Measurements from ENCODE around the gene PRPF19. TPM values are rescaled to one million over a fixed set of nuclear protein-coding genes. Genes with fewer than 3 reads are reported as not detected.

PRPF19 gene
- total and polyA plus RNA-seq, 9 of the 15 experiments (the other 6 are each of a cell fraction or from before 2014, with no cell fraction given) = 9.4 to 212 (median 73.2) TPM

DNA sequence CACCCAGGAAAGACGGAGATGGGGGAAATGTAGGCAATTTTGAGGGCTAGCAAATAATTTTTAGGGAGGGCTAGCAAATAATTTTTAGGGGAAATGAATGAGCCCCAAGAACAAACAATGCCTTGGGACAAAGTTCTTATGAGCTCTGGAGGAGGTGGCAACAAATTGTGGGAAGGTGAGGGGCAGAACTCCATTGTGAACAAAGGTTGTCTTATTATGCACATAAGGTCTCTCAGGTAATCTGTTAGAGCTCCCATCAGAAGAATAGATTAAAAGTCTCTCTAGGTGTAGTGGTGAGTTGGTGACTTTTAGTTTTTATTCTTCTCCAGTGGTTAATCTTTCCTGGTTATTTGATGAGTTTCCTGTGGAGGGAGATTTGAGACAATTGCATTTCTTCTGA is 2.4 kb upstream of the PRPF19 start:
- H3K4me1 ChIP-seq (replicated peaks in 1 of 2; ENCODE audit: control insufficient read depth in 2 of 2, insufficient read depth in 2 of 2, low read length in 2 of 2) = peaks cover 13 to 21% of the 10 kb centered on the region in 2 experiments

More for the DNA sequence above, 2.4 kb upstream of the PRPF19 start:
- FAIRE-seq (no peak), DNase-seq (ENCODE audit: extremely low read depth in 1 of 4, low spot score in 3 of 4) (no peak), ATAC-seq (no peak)
- Histone ChIP-seq H3K27ac (ENCODE audit: extremely low read depth, low read depth, low read length) (no peak overlapping the region), H3K9me3 (replicated peaks; ENCODE audit: control insufficient read depth, insufficient read depth, low read depth, low read length) (peaks cover 8% of the 10 kb centered on the region), H4K20me1 (replicated peaks; ENCODE audit: control insufficient read depth, insufficient read depth, low read length) (peaks cover 20% of the 10 kb centered on the region), H3K4me3 (no peak overlapping the region), H3K27me3 (ENCODE audit: control insufficient read depth in 2 of 2, insufficient read depth in 2 of 2, low read length in 2 of 2) (no peaks in the 10 kb centered on the region), H3K36me3 (ENCODE audit: control insufficient read depth, insufficient read depth, low read length) (peaks cover 16% of the 10 kb centered on the region), H2AFZ (ENCODE audit: low read depth, low read length) (no peak overlapping the region), H3K4me2 (ENCODE audit: insufficient read depth, low read length) (no peak overlapping the region), H3K9me1 (ENCODE audit: control insufficient read depth, insufficient read depth, low read length) (peaks cover 3% of the 10 kb centered on the region), H3K79me2 (ENCODE audit: control insufficient read depth, insufficient read depth, low read length) (peaks cover 26% of the 10 kb centered on the region), H3K9ac (ENCODE audit: insufficient read depth in 1 of 2, low read depth in 2 of 2, low read length in 2 of 2) (no peak overlapping the region)
- ChIA-PET CTCF (ENCODE audit: low intra/inter-chr PET ratio) (no interaction called here), POLR2A (interaction anchor here (1.0 kb wide), 1 partner anchor 10 kb away, joined by 3 read pairs; no protein-coding TSS in a partner anchor)
- no TSS peak for BruUV-seq (replicated peaks)
- intact Hi-C loops (cut with micrococcal nuclease) (no loop called here), in situ Hi-C loops (cut with MboI) (no loop called here)
- TF ChIP-seq ZNF778 (CRISPR knock-in tag; IDR thresholded peaks at IDR 0.05) (no peak), SLC30A9 (CRISPR knock-in tag; IDR thresholded peaks at IDR 0.05) (no peak), U2AF1 (optimal IDR thresholded peaks at IDR 0.05; ENCODE audit: low read depth, low read length) (no peak), NFYB (IDR thresholded peaks at IDR 0.05; ENCODE audit: extremely low read depth, insufficient read length) (no peak), ZNF75A (CRISPR knock-in tag; IDR thresholded peaks at IDR 0.05) (no peak), ZNF263 (CRISPR knock-in tag; IDR thresholded peaks at IDR 0.05; ENCODE audit: borderline replicate concordance) (no peak), PTTG1 (tag; IDR thresholded peaks at IDR 0.05; ENCODE audit: low read depth) (no peak), CSDE1 (IDR thresholded peaks at IDR 0.05) (no peak), GATAD2B (IDR thresholded peaks at IDR 0.05; ENCODE audit: borderline replicate concordance) (no peak), RBM25 (IDR thresholded peaks at IDR 0.05; ENCODE audit: low read depth, low read length, severe bottlenecking) (no peak), HSF4 (CRISPR knock-in tag; IDR thresholded peaks at IDR 0.05; ENCODE audit: borderline replicate concordance) (no peak), FOXJ2 (tag; IDR thresholded peaks at IDR 0.05) (no peak), MBD2 (IDR thresholded peaks at IDR 0.05; ENCODE audit: borderline replicate concordance, low read depth) (no peak), ARHGAP35 (IDR thresholded peaks at IDR 0.05; ENCODE audit: partially characterized antibody) (no peak), ZNF140 (CRISPR knock-in tag; IDR thresholded peaks at IDR 0.05) (no peak), SMARCC2 (IDR thresholded peaks at IDR 0.05; ENCODE audit: low read depth) (no peak), PHB (CRISPR knock-in tag; IDR thresholded peaks at IDR 0.05) (no peak), ZNF507 (tag; conservative IDR thresholded peaks at IDR 0.05) (no peak), GTF2A2 (tag; IDR thresholded peaks at IDR 0.05) (no peak)
- TF ChIP-seq, protein P1, sequence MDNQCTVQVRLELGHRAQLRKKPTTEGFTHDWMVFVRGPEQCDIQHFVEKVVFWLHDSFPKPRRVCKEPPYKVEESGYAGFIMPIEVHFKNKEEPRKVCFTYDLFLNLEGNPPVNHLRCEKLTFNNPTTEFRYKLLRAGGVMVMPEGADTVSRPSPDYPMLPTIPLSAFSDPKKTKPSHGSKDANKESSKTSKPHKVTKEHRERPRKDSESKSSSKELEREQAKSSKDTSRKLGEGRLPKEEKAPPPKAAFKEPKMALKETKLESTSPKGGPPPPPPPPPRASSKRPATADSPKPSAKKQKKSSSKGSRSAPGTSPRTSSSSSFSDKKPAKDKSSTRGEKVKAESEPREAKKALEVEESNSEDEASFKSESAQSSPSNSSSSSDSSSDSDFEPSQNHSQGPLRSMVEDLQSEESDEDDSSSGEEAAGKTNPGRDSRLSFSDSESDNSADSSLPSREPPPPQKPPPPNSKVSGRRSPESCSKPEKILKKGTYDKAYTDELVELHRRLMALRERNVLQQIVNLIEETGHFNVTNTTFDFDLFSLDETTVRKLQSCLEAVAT (IDR thresholded peaks at IDR 0.05) = no peak
- 8% methylated on average over 1 of the region's 1 CpG for WGBS (ENCODE audit: insufficient coverage, low coverage, missing lambda C conversion rate)
